COLO829 (cell line): ENCODE results near the gene NTRK2.

Experiments
- DNase-seq: peaks from one replicate; pipeline ENCODE4 v3.0.0; 2012; ENCODE audit warnings: low spot score

The NTRK2 gene

DNA sequence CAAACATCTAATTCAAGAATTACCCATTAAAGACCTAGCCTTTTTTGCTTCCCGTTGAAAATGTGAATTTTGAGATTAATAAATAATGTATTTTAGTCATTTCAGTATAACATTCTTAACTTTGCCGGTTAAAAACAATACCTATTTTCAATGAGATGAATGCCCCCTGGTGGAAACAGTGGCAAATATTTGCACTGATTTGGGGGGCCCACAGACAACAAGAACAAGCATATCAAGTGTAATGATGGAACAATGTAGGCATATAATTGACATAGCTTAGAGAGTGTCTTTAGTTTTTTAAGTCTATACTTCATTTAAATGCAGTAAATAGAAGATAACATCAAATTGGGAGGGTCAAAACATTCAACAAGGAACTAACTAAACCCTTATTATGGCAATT is 111.9 kb downstream of the NTRK2 start:
- no peak for DNase-seq

DNA sequence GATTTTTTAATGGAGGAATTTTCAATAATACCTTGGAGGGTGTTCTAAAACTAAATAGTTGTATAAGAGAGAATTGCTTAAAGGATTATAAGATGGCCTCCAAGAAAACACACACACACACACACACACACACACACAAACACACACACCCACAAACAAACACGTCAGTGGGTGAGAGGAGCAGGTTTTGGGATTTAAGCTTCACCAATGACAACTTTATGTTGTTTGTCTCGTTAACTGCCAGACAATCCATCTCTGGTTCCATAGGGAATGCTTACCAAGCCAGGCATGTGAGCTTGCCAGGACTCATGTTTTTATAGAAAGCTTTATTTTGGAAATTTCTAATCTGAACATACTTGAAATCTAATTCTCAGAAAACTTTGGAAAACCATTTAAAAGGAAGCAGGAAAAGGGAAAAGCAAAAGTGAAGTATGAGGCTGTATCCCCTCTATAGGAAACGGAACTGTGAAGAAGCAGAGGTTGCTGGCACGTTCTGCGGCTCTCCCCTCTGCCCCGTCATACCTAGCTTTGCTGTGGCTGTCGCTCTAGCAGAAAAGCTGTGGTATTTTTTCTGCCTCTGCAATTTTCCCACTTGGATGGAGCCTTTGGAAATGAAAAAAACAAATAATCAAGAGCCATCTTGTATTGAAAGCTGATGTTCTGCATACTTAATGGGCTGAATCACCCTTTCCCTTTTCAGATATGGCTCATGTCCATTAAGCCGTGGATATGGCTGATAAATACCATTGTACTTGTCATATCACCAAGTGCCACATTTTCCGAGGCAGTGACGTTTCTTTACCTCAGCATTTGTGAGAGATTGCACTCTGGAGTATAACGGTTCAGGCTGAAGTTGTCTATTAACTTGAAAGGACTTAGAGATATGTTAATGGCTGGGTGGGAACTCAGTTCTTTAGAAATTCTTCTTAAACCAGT is 112.7 kb downstream of the NTRK2 start:
- no peak for DNase-seq

DNA sequence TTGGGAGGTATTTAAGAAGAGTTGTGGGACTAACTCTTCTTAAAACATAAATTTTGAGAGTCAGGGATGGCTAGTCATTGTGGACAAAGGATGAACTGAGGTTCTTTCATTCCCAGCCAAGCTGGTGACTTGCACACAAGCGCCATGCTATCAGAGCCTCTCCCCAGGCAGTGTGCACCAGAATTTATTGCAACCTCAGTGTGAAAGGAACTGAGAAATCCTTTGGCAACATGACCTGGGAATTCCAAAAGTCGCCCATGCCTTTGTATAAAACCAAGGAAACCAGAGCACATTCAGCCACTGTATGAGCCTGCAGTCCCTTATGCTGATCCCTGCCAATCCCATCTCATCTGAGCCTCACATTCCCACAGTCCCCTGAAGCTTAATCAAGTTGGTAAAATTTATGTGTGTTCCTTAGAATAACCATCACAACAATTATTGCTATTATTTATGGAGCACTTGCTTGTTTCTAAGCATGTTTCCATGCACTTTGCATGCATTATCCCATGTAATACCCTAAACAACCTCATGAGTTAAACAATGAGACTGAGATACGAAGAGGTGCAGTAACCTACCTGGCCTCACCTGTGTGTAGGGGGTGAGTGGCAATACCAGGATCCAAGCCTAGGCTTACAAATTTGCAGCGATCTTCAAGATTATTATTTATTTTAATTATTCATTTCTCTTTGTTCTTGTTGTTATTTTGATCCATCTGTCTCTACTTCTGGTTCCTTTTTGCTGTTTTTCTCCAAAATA is 116.4 kb downstream of the NTRK2 start:
- DNase-seq: no peak

DNA sequence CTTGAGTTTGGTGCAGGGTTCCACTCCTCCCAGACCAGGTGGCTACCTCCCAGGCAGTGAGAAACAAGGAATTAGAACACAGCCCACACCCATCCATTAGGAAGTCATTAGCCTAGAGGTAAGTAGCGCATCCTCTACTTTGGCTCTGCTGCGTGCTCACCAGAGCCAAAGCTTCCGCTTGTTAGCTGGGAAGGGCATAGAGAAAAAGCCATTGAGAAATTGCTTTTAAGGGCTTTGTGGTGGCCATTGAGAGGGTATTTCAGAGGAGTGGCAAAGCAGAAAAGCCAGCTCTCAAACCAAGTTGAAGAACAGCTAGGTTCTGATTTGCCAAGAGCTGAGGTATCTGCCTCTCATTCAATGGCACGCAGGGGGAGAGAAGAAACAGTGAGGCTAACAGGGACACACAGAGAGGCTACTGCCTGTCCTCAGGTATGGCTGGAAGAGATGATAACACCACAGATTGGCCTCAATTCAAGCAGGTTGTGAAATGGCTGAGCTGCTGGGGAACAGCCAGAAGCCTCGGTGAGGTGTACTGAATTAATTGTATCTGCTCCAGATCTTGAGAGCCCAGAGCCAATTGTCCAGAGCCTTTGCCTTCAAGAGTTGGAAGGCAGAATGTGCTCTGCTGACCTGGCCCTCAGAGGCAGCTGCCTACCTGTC is 119.4 kb downstream of the NTRK2 start:
- no peak for DNase-seq

DNA sequence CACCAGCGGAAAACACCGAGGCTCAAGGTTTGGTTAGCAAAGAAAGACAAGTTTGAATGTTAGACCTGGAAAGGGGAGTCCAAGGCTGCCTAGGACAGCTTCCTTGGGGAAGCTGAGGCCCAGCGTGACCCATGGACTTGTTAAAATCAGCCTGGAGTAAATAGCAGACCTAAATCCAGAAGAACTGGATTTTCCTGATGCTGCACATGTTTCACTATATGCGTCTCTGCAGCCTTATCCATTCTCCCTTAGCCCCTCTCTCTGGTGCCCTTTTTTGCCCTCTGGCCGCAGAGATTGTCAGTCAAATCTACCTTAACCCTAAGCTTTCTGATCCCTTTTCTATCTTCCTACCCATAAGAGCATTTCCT is 119.9 kb downstream of the NTRK2 start:
- DNase-seq: no peak

DNA sequence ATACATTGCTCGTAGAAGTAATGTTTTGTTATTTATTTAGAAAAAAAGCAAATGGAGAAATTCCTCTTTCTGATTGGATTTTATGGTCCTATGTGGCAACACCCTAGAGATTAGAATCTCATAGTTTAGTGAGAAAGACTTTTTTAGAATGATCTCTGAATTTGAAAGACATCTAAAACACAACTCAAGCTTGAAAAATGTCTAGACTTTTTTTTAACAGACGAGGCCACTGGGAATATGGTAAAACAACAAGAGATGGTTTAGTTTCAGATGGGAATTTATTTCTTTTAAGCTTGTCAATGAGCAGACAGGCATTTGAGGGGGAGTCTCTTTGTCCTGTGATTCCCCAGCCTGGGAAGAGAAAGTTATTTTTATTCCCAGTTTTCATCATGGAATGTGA is 122.1 kb downstream of the NTRK2 start:
- no peak for DNase-seq

DNA sequence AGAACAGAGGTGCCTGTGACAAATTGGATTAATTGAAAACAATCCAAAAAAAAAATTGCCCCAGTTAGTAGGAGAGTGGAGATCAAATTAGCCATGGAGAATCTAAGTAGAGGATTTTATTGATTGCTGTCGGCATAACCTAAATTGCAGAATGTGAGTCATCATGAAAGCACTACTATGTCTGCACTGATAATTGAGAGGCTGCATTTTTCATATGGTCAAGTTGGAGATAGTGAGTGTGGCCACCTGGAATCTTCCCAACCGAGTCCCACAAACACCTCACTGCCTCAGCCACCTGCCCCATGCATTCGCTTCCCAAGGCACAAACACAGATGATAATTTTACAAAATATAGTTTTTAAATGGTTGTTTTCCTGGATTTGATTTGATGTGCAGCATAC is 123.7 kb downstream of the NTRK2 start:
- no peak for DNase-seq

DNA sequence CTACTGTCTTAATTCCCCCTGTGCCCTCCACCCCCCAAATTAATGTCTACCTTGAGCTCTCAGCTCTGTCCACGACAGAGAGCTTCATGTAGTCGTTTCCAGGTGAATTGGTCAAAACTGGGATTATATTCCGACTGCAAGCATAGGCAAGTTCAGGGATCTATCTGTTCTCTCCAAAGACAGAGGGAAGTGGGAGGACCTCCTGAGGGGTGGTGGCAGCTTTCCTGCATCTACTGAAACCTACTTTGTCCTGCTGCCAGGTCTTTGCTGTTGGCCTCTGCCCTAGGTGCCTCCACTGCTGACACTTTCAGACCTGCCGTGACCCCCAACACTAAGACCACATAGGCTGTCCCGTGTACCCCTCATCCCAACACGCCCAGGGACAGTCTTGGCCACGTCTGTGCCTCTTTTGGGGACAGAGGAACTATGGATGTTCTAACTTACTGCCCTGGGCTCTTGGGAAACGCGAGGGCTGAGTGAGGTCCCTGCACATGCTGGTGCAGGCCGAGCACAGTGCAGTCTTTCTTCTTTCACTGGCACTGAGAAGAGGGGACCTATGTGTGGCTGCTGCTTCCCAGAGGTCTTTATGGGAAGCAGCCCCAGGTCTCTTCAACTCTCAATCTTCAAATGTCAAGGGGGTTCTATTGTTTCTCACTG is 125.6 kb downstream of the NTRK2 start:
- no peak for DNase-seq

DNA sequence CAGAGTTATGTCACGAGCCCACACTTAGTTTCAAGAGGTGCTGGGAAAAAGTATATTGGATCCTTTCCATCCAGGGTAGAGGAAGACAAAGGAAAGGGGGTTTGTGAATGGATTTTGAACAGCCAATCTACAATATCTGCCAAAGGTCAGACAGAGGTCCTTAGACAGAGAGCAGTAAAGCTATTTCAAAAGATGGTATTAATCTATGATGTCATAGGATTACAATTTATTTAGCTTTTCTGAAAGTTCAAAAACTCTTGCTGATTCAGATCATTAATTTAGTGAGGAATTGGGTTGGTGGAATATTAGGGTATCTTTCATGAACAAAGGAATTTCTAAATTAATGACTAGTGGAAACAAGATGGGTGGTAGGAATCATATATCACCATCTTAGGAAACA is 126.9 kb downstream of the NTRK2 start:
- DNase-seq: no peak

DNA sequence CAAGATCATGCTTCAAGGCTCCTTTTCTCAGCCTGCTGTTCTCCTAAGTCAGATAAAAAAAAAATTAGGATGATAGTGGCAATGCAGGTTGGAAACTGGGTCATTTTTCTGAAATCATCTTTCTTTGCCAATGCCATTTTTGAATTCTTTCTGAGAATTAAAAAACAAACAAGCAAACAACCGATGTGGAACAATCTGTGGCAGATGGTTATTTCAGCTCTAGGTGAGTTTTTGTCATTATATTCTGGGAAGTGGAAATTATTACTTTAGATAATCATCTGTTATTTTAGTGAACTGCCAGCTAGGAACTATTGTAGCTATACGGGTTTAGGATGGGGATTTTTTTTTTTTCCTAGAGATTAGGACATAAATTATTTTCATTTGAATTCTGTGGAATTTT is 129.7 kb downstream of the NTRK2 start:
- DNase-seq: no peak

DNA sequence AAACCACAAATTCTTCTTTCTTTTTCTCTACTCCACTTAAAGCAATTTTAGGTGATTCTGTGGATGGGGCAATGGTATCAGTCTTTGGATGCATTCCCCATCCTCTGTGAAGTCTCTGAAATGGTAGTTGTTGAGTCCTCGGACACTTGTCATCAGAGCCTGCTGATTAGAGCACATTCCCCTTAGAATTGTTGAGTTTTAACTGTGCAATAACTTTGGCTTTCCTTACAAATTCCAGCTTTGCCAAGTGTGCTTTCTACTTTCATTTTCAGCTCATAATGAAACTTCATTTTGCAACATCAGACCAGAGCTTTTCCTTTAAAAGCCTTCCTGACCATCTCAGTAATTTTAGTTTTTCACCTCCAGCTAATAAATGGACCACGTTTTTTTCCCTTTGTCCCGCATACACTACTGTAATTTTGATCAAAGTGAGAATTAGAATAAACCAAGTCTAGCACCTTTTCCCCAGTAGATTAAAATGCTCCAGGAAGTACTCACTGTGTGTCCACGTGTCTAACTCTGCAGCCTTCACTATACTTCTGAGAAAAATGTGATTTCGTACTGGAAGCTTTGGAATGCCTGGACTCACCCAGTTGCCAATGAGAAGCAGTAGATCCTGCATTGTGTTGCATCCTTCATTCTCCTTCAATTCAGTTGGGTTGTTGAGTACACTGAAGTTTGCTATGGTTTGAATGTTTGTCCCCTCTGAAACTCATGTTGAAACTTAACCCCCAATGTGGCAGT is 135.6 kb downstream of the NTRK2 start:
- no peak for DNase-seq

DNA sequence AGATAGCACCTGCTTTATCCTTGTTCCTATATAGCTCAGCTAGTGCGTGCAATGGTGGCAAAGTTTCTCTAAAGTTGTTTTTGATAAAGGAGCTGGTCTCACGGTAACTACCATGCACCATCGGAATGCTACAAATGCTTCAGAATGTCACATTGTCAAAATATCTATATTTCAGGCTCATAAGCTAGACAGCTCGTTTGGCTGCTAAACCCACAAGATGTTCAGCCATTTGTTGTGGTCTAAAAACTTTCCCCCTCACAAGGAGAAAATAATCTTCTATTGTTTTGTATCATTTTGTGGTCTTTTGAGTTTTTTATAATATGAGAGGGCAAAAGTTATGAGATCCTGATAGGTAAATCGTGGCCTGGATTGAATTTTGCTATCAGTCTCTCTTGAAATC is 137.9 kb downstream of the NTRK2 start:
- no peak for DNase-seq

DNA sequence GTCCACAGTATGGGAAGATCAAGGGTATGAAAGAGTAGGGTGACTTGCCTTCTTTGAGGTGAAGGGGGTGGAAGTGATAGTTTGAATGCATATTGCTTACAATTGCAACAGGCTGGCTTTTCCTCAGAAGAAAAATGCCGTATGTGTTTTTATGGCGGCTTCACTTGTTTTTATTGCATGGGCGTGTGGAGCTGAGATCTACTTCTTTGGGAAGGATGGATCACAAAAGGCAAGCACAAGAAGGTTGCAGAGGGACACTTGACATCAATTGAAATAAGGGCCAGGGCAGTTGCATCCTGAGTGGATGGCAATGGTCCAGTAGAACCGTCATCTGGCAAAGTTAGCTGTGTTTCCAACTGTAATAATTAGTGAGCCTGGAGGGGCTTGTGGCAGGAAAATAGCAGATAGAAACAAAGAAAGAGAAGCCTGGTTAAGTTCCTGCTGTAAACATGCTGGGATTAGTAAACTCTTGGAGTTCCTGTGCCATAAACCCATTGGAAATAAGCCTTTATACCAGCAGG is 138.4 kb downstream of the NTRK2 start:
- DNase-seq: no peak

DNA sequence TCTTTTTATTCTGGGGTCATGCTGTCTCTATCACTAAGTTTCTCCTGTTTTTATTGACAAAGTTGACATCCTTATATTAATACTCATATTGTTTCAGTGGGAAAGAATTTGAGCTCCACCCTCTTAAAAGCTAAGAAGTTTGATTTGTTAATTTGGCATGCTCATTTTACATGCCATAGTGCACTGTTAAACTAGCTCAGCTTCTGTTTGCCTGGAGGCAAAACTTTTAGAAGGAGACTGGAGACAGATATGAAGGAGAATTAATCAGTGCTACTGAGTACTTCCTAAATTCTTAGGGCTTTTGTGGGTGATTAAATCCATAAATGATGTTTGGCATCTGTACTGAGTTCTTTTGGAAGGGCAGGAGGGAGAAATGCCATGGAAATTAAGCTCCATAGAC is 138.9 kb downstream of the NTRK2 start:
- DNase-seq: no peak

DNA sequence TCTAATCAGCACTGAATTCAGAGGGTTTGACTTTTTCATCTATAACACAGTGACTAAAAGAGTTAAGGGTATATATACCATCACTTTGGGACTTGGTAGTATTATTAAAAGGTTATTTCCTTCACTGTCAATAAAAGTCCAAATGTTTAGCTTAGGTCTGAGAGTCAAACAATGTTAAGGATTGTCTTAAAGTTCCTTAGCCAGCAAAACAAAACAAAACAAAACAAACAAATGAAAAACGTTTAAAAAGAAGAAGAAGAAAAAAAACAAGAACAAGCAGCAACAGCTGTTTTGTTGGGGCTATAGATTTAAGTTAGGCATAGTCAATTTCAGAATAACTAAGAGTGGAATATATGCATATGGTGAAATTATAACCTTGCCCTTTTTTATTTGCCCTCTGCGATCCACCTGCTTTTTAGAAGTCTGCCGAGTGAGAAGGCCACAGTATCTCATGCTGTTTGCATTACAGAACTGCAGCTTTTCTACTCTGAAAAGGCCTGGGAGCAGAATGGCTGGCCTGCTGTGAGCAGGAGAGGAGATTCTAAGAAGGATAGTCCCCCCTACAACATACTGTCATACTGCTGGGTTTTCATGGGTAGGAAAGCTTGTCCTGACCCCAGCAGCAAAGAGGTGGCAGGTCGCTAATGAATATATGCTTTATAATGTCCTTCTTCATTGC is 141.7 kb downstream of the NTRK2 start:
- no peak for DNase-seq

DNA sequence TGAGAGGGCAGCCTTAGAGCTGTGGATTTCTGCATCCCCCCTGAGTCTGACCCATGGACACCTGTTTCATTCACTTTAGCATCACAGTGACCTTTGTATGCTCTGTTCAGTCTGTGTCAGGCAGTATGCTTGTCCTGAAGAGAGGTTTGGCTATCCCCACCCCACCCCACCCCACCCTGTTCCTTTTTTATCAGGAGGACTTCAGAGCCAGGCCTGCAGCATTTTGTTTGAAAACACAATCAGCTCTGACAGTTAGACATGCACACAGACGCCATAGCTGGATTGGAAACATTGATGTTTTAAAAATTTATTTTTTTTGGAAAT is 142.2 kb downstream of the NTRK2 start:
- no peak for DNase-seq

DNA sequence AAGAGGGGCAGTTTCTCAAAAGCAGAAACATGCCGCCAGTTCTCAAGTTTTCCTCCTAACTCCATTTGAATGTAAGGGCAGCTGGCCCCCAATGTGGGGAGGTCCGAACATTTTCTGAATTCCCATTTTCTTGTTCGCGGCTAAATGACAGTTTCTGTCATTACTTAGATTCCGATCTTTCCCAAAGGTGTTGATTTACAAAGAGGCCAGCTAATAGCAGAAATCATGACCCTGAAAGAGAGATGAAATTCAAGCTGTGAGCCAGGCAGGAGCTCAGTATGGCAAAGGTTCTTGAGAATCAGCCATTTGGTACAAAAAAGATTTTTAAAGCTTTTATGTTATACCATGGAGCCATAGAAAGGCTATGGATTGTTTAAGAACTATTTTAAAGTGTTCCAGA is 142.8 kb downstream of the NTRK2 start:
- no peak for DNase-seq

DNA sequence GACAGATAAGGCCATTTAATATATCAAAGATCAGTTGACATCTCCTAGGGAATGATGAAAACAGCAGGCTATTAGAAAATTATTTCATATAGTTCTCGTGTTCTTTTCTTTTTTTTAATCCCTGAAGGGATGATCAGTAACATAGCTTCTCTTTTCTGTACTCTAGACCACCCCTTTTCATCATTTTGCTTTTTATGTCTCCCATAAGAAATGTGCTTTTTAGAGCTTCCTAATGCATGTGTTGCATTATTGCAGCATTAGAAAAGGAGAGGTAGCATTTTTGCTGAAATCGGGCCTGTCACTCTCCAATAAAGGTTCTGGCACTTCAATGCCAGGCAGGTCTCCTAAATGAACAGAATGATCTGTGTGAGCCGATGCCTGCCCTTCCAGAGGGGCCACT is 143.3 kb downstream of the NTRK2 start:
- no peak for DNase-seq

DNA sequence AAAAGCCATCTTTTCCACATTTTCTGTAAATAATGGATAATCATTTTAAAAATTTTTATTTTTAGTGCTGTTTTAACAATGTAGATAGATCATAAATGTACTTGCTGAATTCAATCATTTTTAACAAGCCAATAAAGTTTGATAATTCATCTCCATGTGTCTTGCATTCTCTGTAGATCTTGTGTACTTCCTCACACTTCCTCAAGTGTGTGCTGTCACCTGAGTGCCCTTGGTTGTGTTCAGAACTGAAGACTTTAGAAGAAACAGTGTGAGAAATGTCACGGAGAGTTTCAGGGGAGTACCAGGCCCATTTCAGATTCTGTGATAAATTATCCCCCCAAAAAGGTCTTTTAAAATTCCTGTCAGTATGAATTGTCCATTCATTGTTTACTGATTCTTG is 146.0 kb downstream of the NTRK2 start:
- no peak for DNase-seq

DNA sequence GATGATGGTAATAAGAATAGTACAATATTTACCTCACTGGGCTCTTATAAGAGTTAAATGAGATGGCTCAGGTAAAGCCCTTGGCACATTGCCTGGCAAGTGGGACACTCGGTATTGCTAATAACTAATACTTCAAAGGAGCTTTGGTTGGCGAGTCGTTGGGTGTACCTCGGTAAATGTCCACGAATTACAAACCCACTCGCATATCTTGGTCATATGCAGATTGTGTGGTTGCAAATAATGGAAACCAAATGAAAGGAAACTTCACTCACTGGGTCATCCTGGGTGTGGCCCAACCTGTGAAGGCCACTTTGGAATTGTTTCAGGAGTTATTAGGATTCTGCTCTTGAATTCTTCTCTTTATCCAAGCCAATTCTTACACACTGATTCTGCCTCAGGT is 147.5 kb downstream of the NTRK2 start:
- DNase-seq: no peak

DNA sequence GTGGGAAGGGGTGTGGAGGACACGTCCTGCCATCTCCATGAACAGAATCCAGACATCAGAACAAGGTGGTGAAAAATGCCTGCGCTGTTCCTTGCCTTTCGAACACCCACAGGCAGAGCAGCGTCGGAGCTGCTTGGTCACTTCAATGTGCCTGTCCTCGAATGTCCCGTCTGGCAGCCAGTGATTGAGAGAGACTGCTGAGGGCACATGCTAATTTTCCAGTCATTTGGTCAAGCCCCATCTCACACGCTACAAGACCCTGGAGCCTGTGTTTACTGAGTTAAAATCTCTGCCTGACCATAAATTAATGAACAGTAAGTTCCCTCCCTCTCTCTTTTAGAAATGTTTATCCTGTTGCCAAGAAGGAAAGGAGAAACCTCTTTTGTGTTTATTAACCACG is 149.3 kb downstream of the NTRK2 start:
- no peak for DNase-seq
